ENCODE data around the gene ROR1. TPM values are rescaled to one million over a fixed set of nuclear protein-coding genes. Genes with fewer than 3 reads are reported as not detected.

ROR1 gene
- total and polyA plus RNA-seq, 2 donors (not counting 3 experiments of a cell fraction or from before 2014, with no cell fraction given): 2.6 to 3.5 TPM

DNA sequence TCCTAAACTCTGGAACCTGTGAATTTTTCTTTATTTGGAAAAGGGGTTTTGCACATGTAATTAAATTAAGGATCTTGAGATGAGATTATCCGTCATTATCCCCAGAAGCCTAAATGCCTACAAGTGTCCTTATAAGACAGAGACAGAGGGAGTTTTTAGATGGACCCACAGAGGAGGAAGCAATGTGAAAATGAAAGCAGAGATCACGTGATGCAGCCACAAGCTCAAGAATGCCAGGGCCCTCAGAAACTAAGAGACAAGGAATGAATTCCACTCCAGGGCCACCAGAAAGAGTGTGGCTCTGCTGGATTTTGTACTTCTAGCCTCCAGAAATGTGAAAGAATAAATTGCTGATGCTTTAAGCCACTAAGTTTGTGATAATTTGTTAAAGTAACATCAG, 246.0 kb downstream of the ROR1 start:
- no peaks in the 10 kb centered on the region for H3K4me1 ChIP-seq (ENCODE audit: control insufficient read depth, extremely low read depth, insufficient read depth, low read length)
- H3K9me1 ChIP-seq (replicated peaks; ENCODE audit: control insufficient read depth, extremely low read depth, insufficient read depth, low read length): no peaks in the 10 kb centered on the region
- no peak overlapping the region for H2AFZ ChIP-seq (ENCODE audit: low read depth, low read length)
- no peak overlapping the region for H3K27ac ChIP-seq (ENCODE audit: insufficient read depth, low read depth, low read length)
- H3K9ac ChIP-seq (replicated peaks; ENCODE audit: extremely low read depth, insufficient read depth, low read length): no peak overlapping the region
- BruUV-seq (replicated peaks): no TSS peak
- H3K36me3 ChIP-seq (ENCODE audit: control insufficient read depth in 2 of 2, extremely low read depth in 1 of 2, insufficient read depth in 2 of 2, low read length in 2 of 2): no peaks in the 10 kb centered on the region
- H3K4me2 ChIP-seq (ENCODE audit: insufficient read depth, low read length): no peak overlapping the region
- intact Hi-C loops (cut with micrococcal nuclease) (no loop called here), dilution Hi-C loops (cut with MboI; ENCODE audit: extremely low pct_ligation_motif_present, low sequenced_read_pairs) (no loop called here)
- H3K9me3 ChIP-seq (replicated peaks; ENCODE audit: control insufficient read depth, insufficient read depth, low read length): no peaks in the 10 kb centered on the region
- TF ChIP-seq JUN (IDR thresholded peaks at IDR 0.05; ENCODE audit: borderline replicate concordance, insufficient read depth, insufficient read length, low read depth) (no peak), POLR2A (IDR thresholded peaks at IDR 0.05; ENCODE audit: low read depth, low read length) (no peak), MYC (IDR thresholded peaks at IDR 0.05; ENCODE audit: low read depth, low read length) (no peak), EZH2 (IDR thresholded peaks at IDR 0.05; ENCODE audit: borderline replicate concordance, low read depth, low read length, severe bottlenecking) (no peak), POLR2AphosphoS5 (IDR thresholded peaks at IDR 0.05; ENCODE audit: insufficient read depth, low read depth, low read length) (no peak)
- TF ChIP-seq, protein P1, sequence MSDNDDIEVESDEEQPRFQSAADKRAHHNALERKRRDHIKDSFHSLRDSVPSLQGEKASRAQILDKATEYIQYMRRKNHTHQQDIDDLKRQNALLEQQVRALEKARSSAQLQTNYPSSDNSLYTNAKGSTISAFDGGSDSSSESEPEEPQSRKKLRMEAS (IDR thresholded peaks at IDR 0.05; ENCODE audit: insufficient read depth, insufficient read length): no peak
- TF ChIP-seq, protein P2, sequence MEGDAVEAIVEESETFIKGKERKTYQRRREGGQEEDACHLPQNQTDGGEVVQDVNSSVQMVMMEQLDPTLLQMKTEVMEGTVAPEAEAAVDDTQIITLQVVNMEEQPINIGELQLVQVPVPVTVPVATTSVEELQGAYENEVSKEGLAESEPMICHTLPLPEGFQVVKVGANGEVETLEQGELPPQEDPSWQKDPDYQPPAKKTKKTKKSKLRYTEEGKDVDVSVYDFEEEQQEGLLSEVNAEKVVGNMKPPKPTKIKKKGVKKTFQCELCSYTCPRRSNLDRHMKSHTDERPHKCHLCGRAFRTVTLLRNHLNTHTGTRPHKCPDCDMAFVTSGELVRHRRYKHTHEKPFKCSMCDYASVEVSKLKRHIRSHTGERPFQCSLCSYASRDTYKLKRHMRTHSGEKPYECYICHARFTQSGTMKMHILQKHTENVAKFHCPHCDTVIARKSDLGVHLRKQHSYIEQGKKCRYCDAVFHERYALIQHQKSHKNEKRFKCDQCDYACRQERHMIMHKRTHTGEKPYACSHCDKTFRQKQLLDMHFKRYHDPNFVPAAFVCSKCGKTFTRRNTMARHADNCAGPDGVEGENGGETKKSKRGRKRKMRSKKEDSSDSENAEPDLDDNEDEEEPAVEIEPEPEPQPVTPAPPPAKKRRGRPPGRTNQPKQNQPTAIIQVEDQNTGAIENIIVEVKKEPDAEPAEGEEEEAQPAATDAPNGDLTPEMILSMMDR (IDR thresholded peaks at IDR 0.05; ENCODE audit: extremely low read depth in 1 of 2, insufficient read depth in 1 of 2, low read depth in 1 of 2, low read length in 2 of 2): no peak
- ChIA-PET POLR2A (no interaction called here), CTCF (interaction anchor here (0.8 to 1.2 kb wide), 2 partner anchors 328 to 338 kb away, joined by 3 read pairs; no protein-coding TSS in a partner anchor)
- H3K27me3 ChIP-seq (ENCODE audit: control insufficient read depth in 2 of 2, insufficient read depth in 2 of 2, low read length in 2 of 2): no peaks in the 10 kb centered on the region
- no peak for FAIRE-seq
- no peak overlapping the region for H3K4me3 ChIP-seq (replicated peaks in 1 of 3; ENCODE audit: insufficient read depth in 1 of 3, low read depth in 1 of 3, low read length in 3 of 3)
- H3K79me2 ChIP-seq (ENCODE audit: control insufficient read depth, insufficient read depth, low read length): no peaks in the 10 kb centered on the region
- H4K20me1 ChIP-seq (replicated peaks; ENCODE audit: control insufficient read depth, extremely low read depth, insufficient read depth, low read length): no peaks in the 10 kb centered on the region
- DNase-seq (ENCODE audit: low read depth, low spot score): no peak

Data from endothelial cell of umbilical vein (primary cell).